Measurements from ENCODE around the gene EYA2.

The EYA2 gene

DNA sequence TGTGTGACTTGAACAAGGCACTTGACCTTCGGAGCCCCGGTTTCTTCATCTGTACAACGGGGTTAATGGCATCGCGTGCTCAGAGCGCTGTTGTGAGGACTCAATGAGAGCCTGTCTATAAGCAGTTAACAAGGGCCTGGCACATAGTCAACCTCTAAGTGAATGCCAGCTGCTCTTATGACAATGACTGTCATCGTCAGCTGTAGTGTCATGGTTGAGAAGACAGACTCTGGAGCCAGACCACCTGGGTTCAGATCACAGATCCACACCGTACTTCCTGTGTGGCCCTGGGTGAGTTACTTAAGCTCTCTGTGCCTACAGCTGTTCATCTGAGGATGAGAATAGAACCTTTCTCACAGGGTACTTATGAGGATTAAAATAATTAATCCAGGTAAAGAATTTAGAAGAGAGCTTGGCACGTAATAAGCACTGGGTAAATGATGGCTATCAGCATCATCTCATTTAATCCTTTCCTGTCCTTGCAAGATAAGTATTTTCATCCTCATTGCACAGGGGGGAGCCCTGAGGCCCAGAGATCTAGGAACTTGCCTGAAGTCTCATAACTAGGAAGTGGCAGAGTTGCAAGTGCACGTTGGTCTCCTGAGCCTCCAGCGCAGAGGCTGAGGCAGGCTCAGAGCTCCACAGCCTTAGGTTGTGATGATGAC, 105.3 kb downstream of the EYA2 start:
- DNase-seq (ENCODE audit: insufficient read length, low spot score): peak; percentile 67

DNA sequence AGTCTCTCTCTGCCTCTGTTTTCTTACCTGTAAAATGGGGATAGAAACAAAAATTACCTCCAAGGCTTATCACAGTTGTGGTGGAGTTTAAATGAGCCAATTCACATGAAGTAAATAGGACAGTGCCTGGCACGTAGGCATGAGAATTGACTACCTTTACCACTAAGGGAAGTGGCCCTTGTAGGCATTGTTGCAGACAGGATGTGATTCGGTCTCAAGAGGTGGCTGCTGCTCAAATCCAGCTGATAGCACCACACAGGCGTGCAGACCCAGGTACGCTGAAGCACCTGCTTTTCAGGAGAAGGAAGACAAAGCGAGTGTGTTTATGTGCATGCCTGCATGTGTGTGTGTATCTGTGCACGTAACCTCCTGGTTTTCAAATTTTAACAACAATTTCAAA, 108.6 kb downstream of the EYA2 start:
- TF ChIP-seq CTCF (IDR thresholded peaks at IDR 0.05; ENCODE audit: insufficient read depth, missing control alignments): no peak
- FAIRE-seq (no peak), DNase-seq (ENCODE audit: insufficient read length, low spot score) (no peak)

More for the DNA sequence above, 105.3 kb downstream of the EYA2 start:
- peak; percentile 80 for FAIRE-seq
- peak; percentile 31 for TF ChIP-seq CTCF (IDR thresholded peaks at IDR 0.05; ENCODE audit: insufficient read depth, missing control alignments)

DNA sequence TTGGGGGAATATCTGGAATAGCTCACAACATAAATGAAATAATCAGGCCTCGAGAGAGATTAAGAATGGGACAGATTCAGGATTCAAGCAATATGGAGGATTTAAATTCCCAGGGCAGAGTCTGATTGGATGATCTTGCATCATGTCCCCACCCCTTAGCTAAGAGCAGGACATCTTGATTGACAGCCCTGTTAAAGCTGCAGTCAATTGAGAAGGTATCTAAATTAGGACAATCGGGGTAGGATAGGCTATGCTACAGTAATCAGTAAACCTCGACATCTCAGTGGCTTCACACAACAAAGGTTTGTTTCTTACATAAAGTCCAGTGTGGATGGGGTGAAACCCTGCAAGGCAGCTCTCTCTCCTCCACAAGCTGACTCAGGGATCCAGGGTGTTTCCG, 109.5 kb downstream of the EYA2 start:
- no peak for TF ChIP-seq CTCF (IDR thresholded peaks at IDR 0.05; ENCODE audit: insufficient read depth, missing control alignments)
- FAIRE-seq (no peak), DNase-seq (ENCODE audit: insufficient read length, low spot score) (no peak)

GRCh38 chr20:47007826-47008655, 113.4 kb downstream of the EYA2 start:
- DNase-seq (ENCODE audit: insufficient read length, low spot score): peak; percentile 51
- TF ChIP-seq CTCF (IDR thresholded peaks at IDR 0.05; ENCODE audit: insufficient read depth, missing control alignments): no peak
- FAIRE-seq: peak; percentile 58

- no peak for FAIRE-seq
- TF ChIP-seq CTCF (IDR thresholded peaks at IDR 0.05; ENCODE audit: insufficient read depth, missing control alignments): no peak
- no peak for DNase-seq (ENCODE audit: insufficient read length, low spot score)
Measured at GRCh38 chr20:47008842-47009518, 114.3 kb downstream of the EYA2 start.

DNA sequence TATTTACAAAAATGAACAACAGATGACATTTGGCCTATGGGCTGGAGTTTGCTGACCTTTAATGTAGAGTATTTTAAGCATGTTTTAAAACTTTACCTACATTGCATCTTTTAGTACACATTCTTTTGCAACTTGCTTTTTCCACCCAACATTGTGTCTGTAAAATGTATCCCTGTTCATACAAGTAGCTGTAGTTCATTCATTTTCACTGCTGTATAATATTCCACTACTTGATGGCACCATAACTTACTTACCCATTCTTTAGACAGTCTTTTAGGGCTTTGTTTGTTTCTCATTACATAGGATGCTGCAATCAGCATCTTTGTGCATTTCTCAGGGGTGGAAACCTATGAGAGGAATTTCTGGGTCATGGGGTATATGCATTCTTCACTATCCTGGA, 115.1 kb downstream of the EYA2 start:
- TF ChIP-seq CTCF (IDR thresholded peaks at IDR 0.05; ENCODE audit: insufficient read depth, missing control alignments): no peak
- DNase-seq (ENCODE audit: insufficient read length, low spot score): no peak
- no peak for FAIRE-seq
